HG02588 (cell line): Measurements from ENCODE around the gene ME3.
A peak's percentile ranks its signal among the peaks of the same experiment; 100 is the strongest.

Experiments
- ATAC-seq: cut with Tn5 transposase; IDR thresholded peaks from one replicate; pipeline ENCODE4 v1.9.1; 2021; ENCODE audit warnings: mild to moderate bottlenecking, moderate library complexity; ENCODE audit not compliant: unreplicated experiment

Gene ME3

GRCh38 chr11:86519064-86519911 lies 153.1 kb downstream of the ME3 start:
- no peak for ATAC-seq

GRCh38 chr11:86518211-86518610 lies 154.2 kb downstream of the ME3 start:
- no peak for ATAC-seq

- ATAC-seq = no peak
Observed at GRCh38 chr11:86517557-86517956, 154.9 kb downstream of the ME3 start.

- no peak for ATAC-seq
Observed at GRCh38 chr11:86515297-86516094, 156.9 kb downstream of the ME3 start.

GRCh38 chr11:86514453-86514852 lies 158.0 kb downstream of the ME3 start:
- ATAC-seq = no peak

GRCh38 chr11:86513746-86514373 lies 158.6 kb downstream of the ME3 start:
- ATAC-seq = no peak

GRCh38 chr11:86513138-86513537 lies 159.3 kb downstream of the ME3 start:
- no peak for ATAC-seq

- ATAC-seq = peak; percentile 52
Observed at GRCh38 chr11:86511086-86511551, 161.3 kb downstream of the ME3 start.

- ATAC-seq = no peak
Observed at GRCh38 chr11:86510674-86511073, 161.7 kb downstream of the ME3 start.

GRCh38 chr11:86510097-86510496 lies 162.3 kb downstream of the ME3 start:
- ATAC-seq = no peak

GRCh38 chr11:86509588-86509974 lies 162.8 kb downstream of the ME3 start:
- ATAC-seq = no peak

GRCh38 chr11:86508604-86509587 lies 163.5 kb downstream of the ME3 start:
- no peak for ATAC-seq

- ATAC-seq = no peak
Observed at GRCh38 chr11:86507249-86507845, 165.1 kb downstream of the ME3 start.

GRCh38 chr11:86506235-86506634 lies 166.2 kb downstream of the ME3 start:
- ATAC-seq = no peak

- no peak for ATAC-seq
Observed at GRCh38 chr11:86503131-86503530, 169.3 kb downstream of the ME3 start.

GRCh38 chr11:86502137-86502642 lies 170.2 kb downstream of the ME3 start:
- ATAC-seq = no peak

GRCh38 chr11:86500500-86501140 lies 171.8 kb downstream of the ME3 start:
- no peak for ATAC-seq

- no peak for ATAC-seq
Observed at GRCh38 chr11:86499723-86500129, 172.7 kb downstream of the ME3 start.

GRCh38 chr11:86497836-86498235 lies 174.6 kb downstream of the ME3 start:
- no peak for ATAC-seq
